HG03103 (cell line): ENCODE measurements around the gene HSPA14.
"Not testable (repeated sequence)": the region's sequence is repeated elsewhere in the genome, so short reads cannot be mapped to it uniquely, and the experiment has no call there.

Source experiments
- ATAC-seq: cut with Tn5 transposase; IDR thresholded peaks from one replicate; pipeline ENCODE4 v1.9.1; 2021; ENCODE audit warnings: low read depth; ENCODE audit not compliant: unreplicated experiment

Gene HSPA14

GRCh38 chr10:14879124-14879927, 41.2 kb downstream of the HSPA14 start:
- peak; percentile 10 for ATAC-seq

GRCh38 chr10:14879928-14880193, 41.8 kb downstream of the HSPA14 start:
- no peak for ATAC-seq

- no peak for ATAC-seq
Observed at GRCh38 chr10:14880229-14880628, 42.1 kb downstream of the HSPA14 start.

- no peak for ATAC-seq
Observed at GRCh38 chr10:14884082-14884481, 46.0 kb downstream of the HSPA14 start.

- ATAC-seq: no peak
Observed at GRCh38 chr10:14889318-14889717, 51.2 kb downstream of the HSPA14 start.

- ATAC-seq: no peak
Observed at GRCh38 chr10:14891151-14891550, 53.0 kb downstream of the HSPA14 start.

GRCh38 chr10:14904316-14904732, 66.2 kb downstream of the HSPA14 start:
- ATAC-seq: no peak

- ATAC-seq: no peak
Observed at GRCh38 chr10:14904864-14905263, 66.8 kb downstream of the HSPA14 start.

GRCh38 chr10:14905890-14906289, 67.8 kb downstream of the HSPA14 start:
- no peak for ATAC-seq

- ATAC-seq: no peak
Observed at GRCh38 chr10:14906765-14907164, 68.7 kb downstream of the HSPA14 start.

GRCh38 chr10:14907591-14907990, 69.5 kb downstream of the HSPA14 start:
- ATAC-seq: not testable (repeated sequence)

- ATAC-seq: no peak
Observed at GRCh38 chr10:14909101-14909500, 71.0 kb downstream of the HSPA14 start.

- no peak for ATAC-seq
Observed at GRCh38 chr10:14910953-14911352, 72.8 kb downstream of the HSPA14 start.

- ATAC-seq: no peak
Observed at GRCh38 chr10:14911801-14912200, 73.7 kb downstream of the HSPA14 start.

- ATAC-seq: no peak
Observed at GRCh38 chr10:14916600-14916999, 78.5 kb downstream of the HSPA14 start.

- no peak for ATAC-seq
Observed at GRCh38 chr10:14917827-14918226, 79.7 kb downstream of the HSPA14 start.

GRCh38 chr10:14918964-14919363, 80.9 kb downstream of the HSPA14 start:
- ATAC-seq: no peak
